ENCODE measurements around the gene OGFRL1. TPM values are rescaled to one million over a fixed set of nuclear protein-coding genes. Genes with fewer than 3 reads are reported as not detected.

The OGFRL1 gene
- total and polyA plus RNA-seq, 7 experiments from 2014 or later: 0.89 to 30.4 (median 4.6) TPM

- H3K27ac ChIP-seq (ENCODE audit: low read depth, low read length): no peak overlapping the region
- DNase-seq (no peak), ATAC-seq (no peak)
- H3K4me3 ChIP-seq (ENCODE audit: low read length): no peak overlapping the region
- H3K36me3 Mint-ChIP-seq: no peaks in the 10 kb centered on the region
- H3K4me1 ChIP-seq (ENCODE audit: control insufficient read depth in 2 of 2, insufficient read depth in 2 of 2, low read length in 2 of 2): peaks cover 3 to 15% of the 10 kb centered on the region in 2 donors
- H3K9me3 ChIP-seq (ENCODE audit: control insufficient read depth in 2 of 3, low read length in 3 of 3): no peaks in the 10 kb centered on the region
- CTCF ChIA-PET: no interaction called here
- peaks cover 0 to 17% (median 0%) of the 10 kb centered on the region in 5 donors for H3K27me3 Mint-ChIP-seq
- H3K9me3 Mint-ChIP-seq: peaks cover 0 to 4% (median 0%) of the 10 kb centered on the region in 11 donors
- H3K27ac Mint-ChIP-seq: no peak overlapping the region
- POLR2A ChIA-PET: no interaction called here
- intact Hi-C loops (cut with micrococcal nuclease): loop anchor here (5.0 kb wide), 3 partner anchors 57 to 1338 kb away; partner anchors contain the start of genes FAM135A (in 2 of the 2) and KCNQ5 (in 1 of the 2)
- H3K4me3 Mint-ChIP-seq: no peak overlapping the region
- no peaks in the 10 kb centered on the region for H3K27me3 ChIP-seq (ENCODE audit: control insufficient read depth in 2 of 2, insufficient read depth in 2 of 2, low read length in 2 of 2)
- H3K4me1 Mint-ChIP-seq: peaks cover 10 to 20% (median 15%) of the 10 kb centered on the region in 7 donors
- H3K36me3 ChIP-seq (ENCODE audit: control insufficient read depth in 2 of 3, insufficient read depth in 3 of 3, low read length in 3 of 3): peaks cover 0 to 3% (median 0%) of the 10 kb centered on the region in 3 experiments
Observed at GRCh38 chr6:71284785-71285184, 3.8 kb upstream of the OGFRL1 start.

- Mint-ChIP-seq H3K4me1 (peaks cover 28 to 41% (median 33%) of the 10 kb centered on the region in 7 donors), H3K4me3 (peak overlapping the region in 8 of 10 donors; percentile 74 to 87 (median 82)), H3K27ac (peak overlapping the region in 6 of 9 donors; percentile 78 to 88 (median 82)), H3K9me3 (no peaks in the 10 kb centered on the region), H3K27me3 (peaks cover 0 to 24% (median 0%) of the 10 kb centered on the region in 5 donors), H3K36me3 (peaks cover 0 to 9% (median 0%) of the 10 kb centered on the region in 5 donors)
- Histone ChIP-seq H3K36me3 (ENCODE audit: control insufficient read depth in 2 of 3, insufficient read depth in 3 of 3, low read length in 3 of 3) (peaks cover 0 to 3% (median 0%) of the 10 kb centered on the region in 3 experiments), H3K27ac (ENCODE audit: low read depth, low read length) (no peak overlapping the region), H3K9me3 (ENCODE audit: control insufficient read depth in 2 of 3, low read length in 3 of 3) (no peaks in the 10 kb centered on the region), H3K4me3 (ENCODE audit: low read length) (no peak overlapping the region), H3K4me1 (ENCODE audit: control insufficient read depth in 2 of 2, insufficient read depth in 2 of 2, low read length in 2 of 2) (peaks cover 5 to 26% of the 10 kb centered on the region in 2 donors), H3K27me3 (ENCODE audit: control insufficient read depth in 2 of 2, insufficient read depth in 2 of 2, low read length in 2 of 2) (no peaks in the 10 kb centered on the region)
- ChIA-PET CTCF (no interaction called here), POLR2A (no interaction called here)
- intact Hi-C loops (cut with micrococcal nuclease): loop anchor here (5.0 kb wide), 3 partner anchors 60 to 1335 kb away; partner anchors contain the start of genes FAM135A (in 2 of the 2) and KCNQ5 (in 1 of the 2)
- ATAC-seq (no peak), DNase-seq (no peak)
Observed at GRCh38 chr6:71287038-71287437, 1.6 kb upstream of the OGFRL1 start.

- POLR2A ChIA-PET: interaction anchor here (0.6 to 1.2 kb wide), 3 partner anchors 26 to 871 kb away, joined by 3 to 6 read pairs (median 4); no protein-coding TSS in a partner anchor
- intact Hi-C loops (cut with micrococcal nuclease): loop anchor here (2.0 to 5.0 kb wide), 6 partner anchors 61 to 1491 kb away; partner anchors contain the start of genes FAM135A (in 2 of the 2), KCNQ5 (in 1 of the 2) and LMBRD1 (in 1 of the 2)
Observed at GRCh38 chr6:71287926-71288227, 734 bp upstream of the OGFRL1 start.

GRCh38 chr6:71289039-71289801 is 609 bp downstream of the OGFRL1 start:
- peak; percentile 5 to 44 (median 28) for DNase-seq
- POLR2A ChIA-PET: interaction anchor here (0.9 to 1.2 kb wide), 3 partner anchors 11 to 622 kb away, joined by 3 read pairs; partner anchors contain the start of gene SMAP1
- H3K36me3 Mint-ChIP-seq: peaks cover 7 to 10% (median 9%) of the 10 kb centered on the region in 5 donors
- Histone ChIP-seq H3K4me1 (ENCODE audit: control insufficient read depth in 2 of 2, insufficient read depth in 2 of 2, low read length in 2 of 2) (peaks cover 5 to 26% of the 10 kb centered on the region in 2 donors), H3K27me3 (ENCODE audit: control insufficient read depth in 2 of 2, insufficient read depth in 2 of 2, low read length in 2 of 2) (no peaks in the 10 kb centered on the region), H3K27ac (ENCODE audit: low read depth, low read length) (no peak overlapping the region), H3K9me3 (ENCODE audit: control insufficient read depth in 2 of 3, low read length in 3 of 3) (no peaks in the 10 kb centered on the region), H3K36me3 (ENCODE audit: control insufficient read depth in 2 of 3, insufficient read depth in 3 of 3, low read length in 3 of 3) (peaks cover 0 to 3% (median 0%) of the 10 kb centered on the region in 3 experiments), H3K4me3 (ENCODE audit: low read length) (peak overlapping the region; percentile 41)
- peak overlapping the region; percentile 62 to 88 (median 83) for H3K4me3 Mint-ChIP-seq
- CTCF ChIA-PET: interaction anchor here (1.4 kb wide), 1 partner anchor 62 kb away, joined by 3 read pairs; no protein-coding TSS in a partner anchor
- peaks cover 0 to 24% (median 0%) of the 10 kb centered on the region in 5 donors for H3K27me3 Mint-ChIP-seq
- no peaks in the 10 kb centered on the region for H3K9me3 Mint-ChIP-seq
- H3K27ac Mint-ChIP-seq: peak overlapping the region in 5 of 9 donors; percentile 15 to 81 (median 63)
- peak; percentile 21 for ATAC-seq
- intact Hi-C loops (cut with micrococcal nuclease): loop anchor here (2.0 to 5.0 kb wide), 6 partner anchors 60 to 1492 kb away; partner anchors contain the start of genes FAM135A (in 2 of the 2), KCNQ5 (in 1 of the 2) and LMBRD1 (in 1 of the 2)
- peaks cover 29 to 43% (median 35%) of the 10 kb centered on the region in 7 donors for H3K4me1 Mint-ChIP-seq

More at GRCh38 chr6:71287926-71288227, 734 bp upstream of the OGFRL1 start:
- Mint-ChIP-seq H3K9me3 (no peaks in the 10 kb centered on the region), H3K4me1 (peaks cover 29 to 43% (median 35%) of the 10 kb centered on the region in 7 donors), H3K27ac (peak overlapping the region; percentile 53 to 93 (median 83)), H3K27me3 (peaks cover 0 to 24% (median 0%) of the 10 kb centered on the region in 5 donors), H3K36me3 (peaks cover 0 to 9% (median 0%) of the 10 kb centered on the region in 5 donors), H3K4me3 (peak overlapping the region; percentile 74 to 87 (median 82))
- CTCF ChIA-PET: interaction anchor here (0.5 to 1.4 kb wide), 2 partner anchors 63 to 428 kb away, joined by 3 read pairs; no protein-coding TSS in a partner anchor
- Histone ChIP-seq H3K9me3 (ENCODE audit: control insufficient read depth in 2 of 3, low read length in 3 of 3) (no peaks in the 10 kb centered on the region), H3K4me1 (ENCODE audit: control insufficient read depth in 2 of 2, insufficient read depth in 2 of 2, low read length in 2 of 2) (peaks cover 5 to 26% of the 10 kb centered on the region in 2 donors), H3K4me3 (ENCODE audit: low read length) (peak overlapping the region; percentile 68), H3K27ac (ENCODE audit: low read depth, low read length) (peak overlapping the region; percentile 70), H3K36me3 (ENCODE audit: control insufficient read depth in 2 of 3, insufficient read depth in 3 of 3, low read length in 3 of 3) (peaks cover 0 to 3% (median 0%) of the 10 kb centered on the region in 3 experiments), H3K27me3 (ENCODE audit: control insufficient read depth in 2 of 2, insufficient read depth in 2 of 2, low read length in 2 of 2) (no peaks in the 10 kb centered on the region)
- DNase-seq (no peak), ATAC-seq (no peak)

- CTCF ChIA-PET: no interaction called here
- H3K27ac ChIP-seq (ENCODE audit: low read depth, low read length): no peak overlapping the region
Observed at GRCh38 chr6:71289802-71290175, 1.2 kb downstream of the OGFRL1 start.

GRCh38 chr6:71290611-71291010 is 2.0 kb downstream of the OGFRL1 start:
- H3K4me3 ChIP-seq (ENCODE audit: low read length): no peak overlapping the region
- ChIA-PET CTCF (no interaction called here), POLR2A (no interaction called here)
- Mint-ChIP-seq H3K9me3 (peaks cover 0 to under 1% (median 0%) of the 10 kb centered on the region in 11 donors), H3K27me3 (peaks cover 0 to 15% (median 0%) of the 10 kb centered on the region in 5 donors), H3K4me1 (peaks cover 29 to 43% (median 35%) of the 10 kb centered on the region in 7 donors), H3K27ac (no peak overlapping the region), H3K36me3 (peaks cover 9 to 20% (median 18%) of the 10 kb centered on the region in 5 donors), H3K4me3 (peak overlapping the region in 8 of 10 donors; percentile 4 to 88 (median 69))
- H3K36me3 ChIP-seq (ENCODE audit: control insufficient read depth in 2 of 3, insufficient read depth in 3 of 3, low read length in 3 of 3): peaks cover 0 to 3% (median 0%) of the 10 kb centered on the region in 3 experiments
- no peaks in the 10 kb centered on the region for H3K27me3 ChIP-seq (ENCODE audit: control insufficient read depth in 2 of 2, insufficient read depth in 2 of 2, low read length in 2 of 2)
- H3K4me1 ChIP-seq (ENCODE audit: control insufficient read depth in 2 of 2, insufficient read depth in 2 of 2, low read length in 2 of 2): peaks cover 5 to 26% of the 10 kb centered on the region in 2 donors
- intact Hi-C loops (cut with micrococcal nuclease): no loop called here
- H3K9me3 ChIP-seq (ENCODE audit: control insufficient read depth in 2 of 3, low read length in 3 of 3): no peaks in the 10 kb centered on the region
- ATAC-seq (no peak), DNase-seq (no peak)
- no peak overlapping the region for H3K27ac ChIP-seq (ENCODE audit: low read depth, low read length)

More at GRCh38 chr6:71289802-71290175, 1.2 kb downstream of the OGFRL1 start:
- peaks cover 0 to 3% (median 0%) of the 10 kb centered on the region in 3 experiments for H3K36me3 ChIP-seq (ENCODE audit: control insufficient read depth in 2 of 3, insufficient read depth in 3 of 3, low read length in 3 of 3)
- H3K36me3 Mint-ChIP-seq: peaks cover 9 to 14% (median 11%) of the 10 kb centered on the region in 5 donors
- peak overlapping the region; percentile 41 for H3K4me3 ChIP-seq (ENCODE audit: low read length)
- H3K4me1 Mint-ChIP-seq: peaks cover 29 to 43% (median 35%) of the 10 kb centered on the region in 7 donors
- POLR2A ChIA-PET: no interaction called here
- H3K27me3 Mint-ChIP-seq: peaks cover 0 to 20% (median 0%) of the 10 kb centered on the region in 5 donors
- no peaks in the 10 kb centered on the region for H3K9me3 Mint-ChIP-seq
- peak overlapping the region; percentile 62 to 88 (median 83) for H3K4me3 Mint-ChIP-seq
- H3K27me3 ChIP-seq (ENCODE audit: control insufficient read depth in 2 of 2, insufficient read depth in 2 of 2, low read length in 2 of 2): no peaks in the 10 kb centered on the region
- H3K4me1 ChIP-seq (ENCODE audit: control insufficient read depth in 2 of 2, insufficient read depth in 2 of 2, low read length in 2 of 2): peaks cover 5 to 26% of the 10 kb centered on the region in 2 donors
- H3K9me3 ChIP-seq (ENCODE audit: control insufficient read depth in 2 of 3, low read length in 3 of 3): no peaks in the 10 kb centered on the region
- H3K27ac Mint-ChIP-seq: peak overlapping the region in 5 of 9 donors; percentile 15 to 81 (median 63)
- DNase-seq: no peak
- no peak for ATAC-seq
- intact Hi-C loops (cut with micrococcal nuclease): loop anchor here (2.0 to 5.0 kb wide), 6 partner anchors 59 to 1493 kb away; partner anchors contain the start of genes FAM135A (in 2 of the 2), KCNQ5 (in 1 of the 2) and LMBRD1 (in 1 of the 2)
